Left hindlimb (tissue), 1 donor: Measurements from ENCODE around the gene USE1.

Experiments used
- DNase-seq: peaks from one replicate; pipeline ENCODE4 v3.0.0-alpha.2; 2018

The USE1 gene

GRCh38 chr19:17237747-17238706, 22.9 kb downstream of the USE1 start:
- no peak for DNase-seq

- no peak for DNase-seq
These were observed 25.1 kb downstream of the USE1 start for GRCh38 chr19:17240062-17240752.

GRCh38 chr19:17240826-17241399, 25.8 kb downstream of the USE1 start:
- no peak for DNase-seq

- no peak for DNase-seq
These were observed 27.5 kb downstream of the USE1 start for GRCh38 chr19:17242431-17243208.

- DNase-seq, result no peak
These were observed 28.2 kb downstream of the USE1 start for GRCh38 chr19:17243211-17243829.

GRCh38 chr19:17243830-17244617, 28.9 kb downstream of the USE1 start:
- DNase-seq, result no peak

GRCh38 chr19:17244618-17245534, 29.7 kb downstream of the USE1 start:
- no peak for DNase-seq

GRCh38 chr19:17245535-17245984, 30.4 kb downstream of the USE1 start, which contains the start of gene NR2F6:
NR2F6 (minus strand) TSS chr19:17245919; CDS start chr19:17245220, 699 bp downstream.
- DNase-seq, result peak; percentile 49

GRCh38 chr19:17246681-17247425, 31.7 kb downstream of the USE1 start:
- DNase-seq, result no peak

GRCh38 chr19:17248011-17248776, 33.0 kb downstream of the USE1 start:
- no peak for DNase-seq

- DNase-seq, result no peak
These were observed 34.9 kb downstream of the USE1 start for GRCh38 chr19:17249887-17250548.

- no peak for DNase-seq
These were observed 39.5 kb downstream of the USE1 start for GRCh38 chr19:17254636-17255035.

GRCh38 chr19:17255150-17255621, 40.0 kb downstream of the USE1 start:
- DNase-seq, result no peak

- DNase-seq, result no peak
These were observed 41.0 kb downstream of the USE1 start for GRCh38 chr19:17256130-17256529.

- DNase-seq, result no peak
These were observed 44.1 kb downstream of the USE1 start for GRCh38 chr19:17259118-17259780.

GRCh38 chr19:17259934-17260333, 44.8 kb downstream of the USE1 start:
- DNase-seq, result no peak

GRCh38 chr19:17260842-17261325, 45.7 kb downstream of the USE1 start:
- DNase-seq, result peak; percentile 53
